RWPE1 (cell line): ENCODE results near the gene SHB.

ENCODE experiments used
- CTCF ChIA-PET: fragments of 350-600 bp; sonication (Branson Sonifier 250); formaldehyde crosslinking; extraction: SDS; loops from one replicate; lab custom pipeline; 2021; lab: Yijun Ruan, JAX
- POLR2A ChIA-PET: fragments of 400-600 bp; formaldehyde crosslinking; extraction: SDS; loops from one replicate; lab custom pipeline; 2020; ENCODE audit warnings: antibody characterized with exemption; ENCODE audit not compliant: low non-redundant PET; lab: Yijun Ruan, JAX
- DNase-seq: peaks from one replicate; pipeline ENCODE4 v3.0.0; 2012; ENCODE audit warnings: low spot score
- H3K27ac ChIP-seq: fragments of 450-650 bp; 2 replicates; pipeline ENCODE4 v1.5.1; 2017
- CTCF ChIP-seq: fragments of 450-650 bp; conservative IDR thresholded peaks from 2 replicates; pipeline ENCODE4 v1.5.1; 2017; ENCODE audit warnings: low read depth, mild to moderate bottlenecking

The SHB gene

GRCh38 chr9:37953206-37953774, 115.7 kb downstream of the SHB start:
- POLR2A ChIA-PET, result no interaction called here
- CTCF ChIA-PET, result no interaction called here
- no peak for TF ChIP-seq CTCF
- no peak for DNase-seq
- peak overlapping the region; percentile 89 for H3K27ac ChIP-seq

GRCh38 chr9:37952731-37953130, 116.3 kb downstream of the SHB start:
- TF ChIP-seq CTCF, result no peak
- peak overlapping the region; percentile 89 for H3K27ac ChIP-seq
- ChIA-PET POLR2A (no interaction called here), CTCF (interaction anchor here (0.5 kb wide), 2 partner anchors 15 to 104 kb away, joined by 3 read pairs; no protein-coding TSS in a partner anchor)
- DNase-seq, result peak; percentile 67

- H3K27ac ChIP-seq, result peak overlapping the region; percentile 89
- POLR2A ChIA-PET, result no interaction called here
- CTCF ChIA-PET, result interaction anchor here (0.5 kb wide), 1 partner anchor 104 kb away, joined by 3 read pairs; no protein-coding TSS in a partner anchor
- no peak for DNase-seq
- no peak for TF ChIP-seq CTCF
These were observed 117.2 kb downstream of the SHB start for GRCh38 chr9:37951671-37952449.

- no peak for TF ChIP-seq CTCF
- peak overlapping the region; percentile 89 for H3K27ac ChIP-seq
These were observed 118.5 kb downstream of the SHB start for GRCh38 chr9:37950561-37950960.

GRCh38 chr9:37949576-37949975, 119.5 kb downstream of the SHB start:
- peak; percentile 57 for DNase-seq
- ChIA-PET POLR2A (no interaction called here), CTCF (interaction anchor here (0.5 to 0.7 kb wide), 2 partner anchors 118 to 300 kb away, joined by 4 to 7 read pairs; no protein-coding TSS in a partner anchor)
- no peak for TF ChIP-seq CTCF
- H3K27ac ChIP-seq, result peak overlapping the region; percentile 89

More at GRCh38 chr9:37950561-37950960, 118.5 kb downstream of the SHB start:
- POLR2A ChIA-PET, result no interaction called here
- CTCF ChIA-PET, result no interaction called here
- DNase-seq, result no peak

GRCh38 chr9:37948417-37948980, 120.5 kb downstream of the SHB start:
- CTCF ChIA-PET, result no interaction called here
- POLR2A ChIA-PET, result no interaction called here
- peak overlapping the region; percentile 89 for H3K27ac ChIP-seq
- TF ChIP-seq CTCF, result no peak
- no peak for DNase-seq
